Measurements from ENCODE around the gene CORO2B. TPM values are rescaled to one million over a fixed set of nuclear protein-coding genes. Genes with fewer than 3 reads are reported as not detected.

Gene CORO2B
- polyA plus RNA-seq, 3 donors, result 0.03 TPM; not detected in 2

- WGBS (ENCODE audit: insufficient coverage), result 100% methylated on average over 1 of the region's 5 CpGs
- H3K27ac Mint-ChIP-seq, result no peak overlapping the region
- DNase-seq, result no peak
Measured at GRCh38 chr15:68698708-68699107, 119.9 kb downstream of the CORO2B start.

GRCh38 chr15:68699124-68699880 lies 120.5 kb downstream of the CORO2B start:
- H3K27me3 ChIP-seq (ENCODE audit: control insufficient read depth in 2 of 2, insufficient read depth in 2 of 2, low read length in 2 of 2), result no peaks in the 10 kb centered on the region
- Mint-ChIP-seq H3K27me3 (ENCODE audit: low read depth in 3 of 3) (peaks cover 0 to 5% (median 4%) of the 10 kb centered on the region in 3 donors), H3K27ac (no peak overlapping the region), H3K36me3 (no peaks in the 10 kb centered on the region), H3K4me1 (peaks cover 9% of the 10 kb centered on the region), H3K9me3 (peaks cover 0 to 2% (median 0%) of the 10 kb centered on the region in 7 donors), H3K4me3 (no peak overlapping the region)
- H3K4me3 ChIP-seq (replicated peaks in 1 of 3; ENCODE audit: low read depth in 2 of 3, low read length in 3 of 3), result no peak overlapping the region
- H3K4me1 ChIP-seq (ENCODE audit: control insufficient read depth in 1 of 2, insufficient read depth in 2 of 2, low read length in 2 of 2), result peaks cover 0 to under 1% of the 10 kb centered on the region in 2 donors
- no peaks in the 10 kb centered on the region for H3K79me2 ChIP-seq (ENCODE audit: insufficient read depth, low read length)
- no peak overlapping the region for H3K4me2 ChIP-seq (replicated peaks; ENCODE audit: extremely low read depth, low read length, poor library complexity, severe bottlenecking)
- no peak overlapping the region for H3K9ac ChIP-seq (ENCODE audit: insufficient read depth, low read length, poor library complexity, severe bottlenecking)
- H2AFZ ChIP-seq (ENCODE audit: insufficient read depth, low read depth, low read length, poor library complexity, severe bottlenecking), result no peak overlapping the region
- no peak for TF ChIP-seq CTCF (IDR thresholded peaks at IDR 0.05)
- 92% methylated on average over 12 of the region's 12 CpGs for WGBS (ENCODE audit: insufficient coverage)
- intact Hi-C loops (cut with micrococcal nuclease), result no loop called here
- DNase-seq, result no peak
- no peaks in the 10 kb centered on the region for H3K36me3 ChIP-seq (replicated peaks in 1 of 2; ENCODE audit: control insufficient read depth in 1 of 2, insufficient read depth in 2 of 2, low read length in 2 of 2)
- no peaks in the 10 kb centered on the region for H4K20me1 ChIP-seq (ENCODE audit: insufficient read depth, low read length)
- H3K9me3 ChIP-seq (replicated peaks in 1 of 2; ENCODE audit: control insufficient read depth in 1 of 2, insufficient read depth in 1 of 2, low read length in 2 of 2), result no peaks in the 10 kb centered on the region
- no peak overlapping the region for H3K27ac ChIP-seq (ENCODE audit: low read depth in 1 of 2, low read length in 2 of 2)

More at GRCh38 chr15:68698708-68699107, 119.9 kb downstream of the CORO2B start:
- H3K9ac ChIP-seq (ENCODE audit: insufficient read depth, low read length, poor library complexity, severe bottlenecking), result no peak overlapping the region
- Mint-ChIP-seq H3K4me3 (no peak overlapping the region), H3K4me1 (peaks cover 8% of the 10 kb centered on the region), H3K9me3 (peaks cover 0 to 2% (median 0%) of the 10 kb centered on the region in 7 donors), H3K36me3 (no peaks in the 10 kb centered on the region), H3K27me3 (ENCODE audit: low read depth in 3 of 3) (peaks cover 0 to 5% (median 4%) of the 10 kb centered on the region in 3 donors)
- no peak overlapping the region for H3K4me3 ChIP-seq (replicated peaks in 1 of 3; ENCODE audit: low read depth in 2 of 3, low read length in 3 of 3)
- H3K4me1 ChIP-seq (ENCODE audit: control insufficient read depth in 1 of 2, insufficient read depth in 2 of 2, low read length in 2 of 2), result no peaks in the 10 kb centered on the region
- H3K27me3 ChIP-seq (ENCODE audit: control insufficient read depth in 2 of 2, insufficient read depth in 2 of 2, low read length in 2 of 2), result no peaks in the 10 kb centered on the region
- no peaks in the 10 kb centered on the region for H3K9me3 ChIP-seq (replicated peaks in 1 of 2; ENCODE audit: control insufficient read depth in 1 of 2, insufficient read depth in 1 of 2, low read length in 2 of 2)
- no peak overlapping the region for H3K27ac ChIP-seq (ENCODE audit: low read depth in 1 of 2, low read length in 2 of 2)
- H4K20me1 ChIP-seq (ENCODE audit: insufficient read depth, low read length), result no peaks in the 10 kb centered on the region
- intact Hi-C loops (cut with micrococcal nuclease), result no loop called here
- TF ChIP-seq CTCF (IDR thresholded peaks at IDR 0.05), result no peak
- no peak overlapping the region for H3K4me2 ChIP-seq (replicated peaks; ENCODE audit: extremely low read depth, low read length, poor library complexity, severe bottlenecking)
- H3K79me2 ChIP-seq (ENCODE audit: insufficient read depth, low read length), result no peaks in the 10 kb centered on the region
- H2AFZ ChIP-seq (ENCODE audit: insufficient read depth, low read depth, low read length, poor library complexity, severe bottlenecking), result no peak overlapping the region
- no peaks in the 10 kb centered on the region for H3K36me3 ChIP-seq (replicated peaks in 1 of 2; ENCODE audit: control insufficient read depth in 1 of 2, insufficient read depth in 2 of 2, low read length in 2 of 2)

All from CD14-positive monocyte (primary cell).